Left renal pelvis (tissue), 4 donors: ENCODE results near the gene CLDN19. TPM values are rescaled to one million over a fixed set of nuclear protein-coding genes. Genes with fewer than 3 reads are reported as not detected.
"Not testable (repeated sequence)": the region's sequence is repeated elsewhere in the genome, so short reads cannot be mapped to it uniquely, and the experiment has no call there.

ENCODE experiments used
- DNase-seq, 4 donors: peaks; one replicate each; pipeline ENCODE4 v3.0.0-alpha.2; 2013; ENCODE audit warnings: low read depth in 4 of 4, low spot score in 3 of 4
- polyA plus RNA-seq, 4 donors: library from polyadenylated mRNA; unstranded; fragments of 120-200 nt; gene quantifications; one replicate each; pipeline ENCODE4 v1.2.1, GENCODE V29; 2013; ENCODE audit not compliant: insufficient read length in 4 of 4

CLDN19 gene
- polyA plus RNA-seq, 4 donors, result 2.1 to 103 (median 79.2) TPM

GRCh38 chr1:42720868-42721267, 19.2 kb downstream of the CLDN19 start:
- DNase-seq, result no peak

GRCh38 chr1:42714441-42714840, 25.6 kb downstream of the CLDN19 start:
- DNase-seq, result not testable (repeated sequence)

GRCh38 chr1:42713293-42713692, 26.7 kb downstream of the CLDN19 start:
- no peak for DNase-seq

GRCh38 chr1:42712808-42713207, 27.2 kb downstream of the CLDN19 start:
- DNase-seq, result not testable (repeated sequence)

- no peak for DNase-seq
Measured at GRCh38 chr1:42703888-42704464, 36.1 kb downstream of the CLDN19 start.

- DNase-seq, result no peak
Measured at GRCh38 chr1:42700006-42700405, 40.0 kb downstream of the CLDN19 start.

- no peak for DNase-seq
Measured at GRCh38 chr1:42698081-42698813, 41.8 kb downstream of the CLDN19 start.

- no peak for DNase-seq
Measured at GRCh38 chr1:42692911-42693310, 47.1 kb downstream of the CLDN19 start.

GRCh38 chr1:42692461-42692860, 47.6 kb downstream of the CLDN19 start:
- DNase-seq, result no peak

GRCh38 chr1:42691157-42691498, 48.9 kb downstream of the CLDN19 start:
- DNase-seq, result no peak

GRCh38 chr1:42690477-42691156, 49.4 kb downstream of the CLDN19 start:
- no peak for DNase-seq

GRCh38 chr1:42689912-42690311, 50.1 kb downstream of the CLDN19 start:
- DNase-seq, result no peak

GRCh38 chr1:42686418-42686817, 53.6 kb downstream of the CLDN19 start:
- DNase-seq, result no peak

- no peak for DNase-seq
Measured at GRCh38 chr1:42684139-42684538, 55.9 kb downstream of the CLDN19 start.

Other genes with a start within 250 kb of the CLDN19 start
- 10 to 100 TPM; 45.2 to 57.3 (median 55.3) TPM for gene PPIH, start 81.8 kb downstream of the CLDN19 start, polyA plus RNA-seq
- gene YBX1, start 57.8 kb downstream of the CLDN19 start, polyA plus RNA-seq, result 100 to 1,000 TPM; 471 to 693 (median 629) TPM
- gene P3H1, start 26.8 kb upstream of the CLDN19 start, polyA plus RNA-seq, result 100 to 1,000 TPM in 1 of 4 donors, 10 to 100 TPM in 3; 70.7 to 119 (median 73.5) TPM
- 10 to 100 TPM in 3 of 4 donors, 1 to 10 TPM in 1; 7.8 to 13.1 (median 11.3) TPM for gene C1orf50, start 27.0 kb upstream of the CLDN19 start, polyA plus RNA-seq
- gene TMEM269, start 44.8 kb upstream of the CLDN19 start, polyA plus RNA-seq, result 1 to 10 TPM in 1 of 4 donors, under 1 TPM in 3; 0.47 to 1.0 (median 0.89) TPM
- 10 to 100 TPM; 13.9 to 23.8 (median 22.0) TPM for gene ERMAP, start 76.9 kb upstream of the CLDN19 start, polyA plus RNA-seq
- gene SVBP, start 77.2 kb upstream of the CLDN19 start, polyA plus RNA-seq, result 10 to 100 TPM; 61.8 to 80.4 (median 71.0) TPM
- 10 to 100 TPM; 13.6 to 23.6 (median 20.0) TPM for gene ZNF691, start 106.4 kb upstream of the CLDN19 start, polyA plus RNA-seq
- 10 to 100 TPM; 33.6 to 67.5 (median 44.3) TPM for gene SLC2A1, start 218.6 kb upstream of the CLDN19 start, polyA plus RNA-seq